Suppressor macrophage treated with lipopolysaccharide for 1 hour (primary cell): ENCODE data around the gene DSE.

ENCODE experiments used
- DNase-seq, 3 donors: peaks; one replicate each; pipeline ENCODE4 v3.0.0-alpha.2; 2020 to 2022

The DSE gene

GRCh38 chr6:116417661-116418060 is 46.9 kb downstream of the DSE start:
- DNase-seq: no peak

- peak in 2 of 3 donors; percentile 54 to 65 for DNase-seq
These were observed 48.5 kb downstream of the DSE start for GRCh38 chr6:116419069-116419786.

GRCh38 chr6:116420341-116420740 is 49.6 kb downstream of the DSE start:
- no peak for DNase-seq

GRCh38 chr6:116422238-116422637 is 51.5 kb downstream of the DSE start:
- no peak for DNase-seq

- DNase-seq: peak; percentile 63 to 85 (median 70)
These were observed 53.3 kb downstream of the DSE start for GRCh38 chr6:116424001-116424400.

- no peak for DNase-seq
These were observed 55.8 kb downstream of the DSE start for GRCh38 chr6:116426551-116426950.

GRCh38 chr6:116429111-116429510 is 58.4 kb downstream of the DSE start:
- DNase-seq: no peak

GRCh38 chr6:116430860-116431259 is 60.1 kb downstream of the DSE start:
- no peak for DNase-seq

GRCh38 chr6:116431964-116432595 is 61.3 kb downstream of the DSE start:
- no peak for DNase-seq

- no peak for DNase-seq
These were observed 62.5 kb downstream of the DSE start for GRCh38 chr6:116433206-116433712.

GRCh38 chr6:116434056-116434725 is 63.4 kb downstream of the DSE start:
- DNase-seq: no peak

- no peak for DNase-seq
These were observed 65.8 kb downstream of the DSE start for GRCh38 chr6:116436586-116436985.

- DNase-seq: peak in 1 of 3 donors; percentile 30
These were observed 66.9 kb downstream of the DSE start for GRCh38 chr6:116437656-116438055.

GRCh38 chr6:116438590-116439448 is 68.1 kb downstream of the DSE start:
- DNase-seq: no peak

- no peak for DNase-seq
These were observed 68.8 kb downstream of the DSE start for GRCh38 chr6:116439522-116440051.

- DNase-seq: no peak
These were observed 72.4 kb downstream of the DSE start for GRCh38 chr6:116443105-116443504.

GRCh38 chr6:116444092-116444491 is 73.3 kb downstream of the DSE start:
- peak; percentile 39 to 57 (median 44) for DNase-seq

- DNase-seq: no peak
These were observed 73.8 kb downstream of the DSE start for GRCh38 chr6:116444575-116444974.

GRCh38 chr6:116445102-116445501 is 74.4 kb downstream of the DSE start:
- DNase-seq: peak in 1 of 3 donors; percentile 27

- peak; percentile 71 to 93 (median 91) for DNase-seq
These were observed 75.7 kb downstream of the DSE start for GRCh38 chr6:116446399-116446798.

GRCh38 chr6:116447052-116447451 is 76.3 kb downstream of the DSE start:
- DNase-seq: no peak

- DNase-seq: peak; percentile 77 to 96 (median 86)
These were observed 76.8 kb downstream of the DSE start for GRCh38 chr6:116447496-116448011.
